Testis (tissue), 2 donors: ENCODE data around the gene AFF1.

Experiments
- POLR2A ChIP-seq: fragments of 450-650 bp; IDR thresholded peaks from one replicate; pipeline ENCODE4 v1.6.1; 2017; ENCODE audit warnings: antibody characterized with exemption, mild to moderate bottlenecking, moderate library complexity
- TF ChIP-seq, protein P1 (sequence below), 3 experiments: fragments of 450-650 bp in 2 of 3; fragments of 200-600 bp in 1 of 3; sonication (generic) in 1 of 3; IDR thresholded peaks; one replicate each; pipeline ENCODE4 v1.5.1; 2016 to 2019; ENCODE audit warnings: antibody characterized with exemption in 3 of 3, mild to moderate bottlenecking in 2 of 3, moderate library complexity in 1 of 3

DNA sequence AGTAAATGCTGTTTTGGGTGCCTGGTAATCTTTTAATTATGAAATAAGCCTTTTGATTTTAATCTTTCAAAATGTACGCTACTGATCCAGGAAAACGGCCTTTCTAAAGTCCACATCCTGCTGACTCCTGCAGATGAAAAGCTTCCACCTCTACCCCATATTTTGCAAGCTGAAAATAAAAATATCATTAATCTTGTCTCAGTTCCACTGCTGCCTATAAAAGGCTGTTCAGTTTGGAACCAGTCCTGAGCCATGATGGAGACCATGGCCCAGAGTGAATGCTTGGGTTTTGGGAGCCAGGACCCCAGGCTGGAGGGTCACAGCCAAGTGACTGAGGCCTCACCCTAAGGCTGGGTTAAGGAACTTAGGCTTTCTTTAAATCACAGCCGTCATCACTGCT, 110.8 kb downstream of the AFF1 start:
- TF ChIP-seq, protein P1, sequence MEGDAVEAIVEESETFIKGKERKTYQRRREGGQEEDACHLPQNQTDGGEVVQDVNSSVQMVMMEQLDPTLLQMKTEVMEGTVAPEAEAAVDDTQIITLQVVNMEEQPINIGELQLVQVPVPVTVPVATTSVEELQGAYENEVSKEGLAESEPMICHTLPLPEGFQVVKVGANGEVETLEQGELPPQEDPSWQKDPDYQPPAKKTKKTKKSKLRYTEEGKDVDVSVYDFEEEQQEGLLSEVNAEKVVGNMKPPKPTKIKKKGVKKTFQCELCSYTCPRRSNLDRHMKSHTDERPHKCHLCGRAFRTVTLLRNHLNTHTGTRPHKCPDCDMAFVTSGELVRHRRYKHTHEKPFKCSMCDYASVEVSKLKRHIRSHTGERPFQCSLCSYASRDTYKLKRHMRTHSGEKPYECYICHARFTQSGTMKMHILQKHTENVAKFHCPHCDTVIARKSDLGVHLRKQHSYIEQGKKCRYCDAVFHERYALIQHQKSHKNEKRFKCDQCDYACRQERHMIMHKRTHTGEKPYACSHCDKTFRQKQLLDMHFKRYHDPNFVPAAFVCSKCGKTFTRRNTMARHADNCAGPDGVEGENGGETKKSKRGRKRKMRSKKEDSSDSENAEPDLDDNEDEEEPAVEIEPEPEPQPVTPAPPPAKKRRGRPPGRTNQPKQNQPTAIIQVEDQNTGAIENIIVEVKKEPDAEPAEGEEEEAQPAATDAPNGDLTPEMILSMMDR (IDR thresholded peaks at IDR 0.05) = no peak
- no peak for TF ChIP-seq POLR2A
